HG03097 (cell line): ENCODE measurements around the gene SLK.

ENCODE experiments used
- ATAC-seq: cut with Tn5 transposase; IDR thresholded peaks from one replicate; pipeline ENCODE4 v1.9.1; 2021; ENCODE audit not compliant: unreplicated experiment, low FRiP score

The SLK gene

DNA sequence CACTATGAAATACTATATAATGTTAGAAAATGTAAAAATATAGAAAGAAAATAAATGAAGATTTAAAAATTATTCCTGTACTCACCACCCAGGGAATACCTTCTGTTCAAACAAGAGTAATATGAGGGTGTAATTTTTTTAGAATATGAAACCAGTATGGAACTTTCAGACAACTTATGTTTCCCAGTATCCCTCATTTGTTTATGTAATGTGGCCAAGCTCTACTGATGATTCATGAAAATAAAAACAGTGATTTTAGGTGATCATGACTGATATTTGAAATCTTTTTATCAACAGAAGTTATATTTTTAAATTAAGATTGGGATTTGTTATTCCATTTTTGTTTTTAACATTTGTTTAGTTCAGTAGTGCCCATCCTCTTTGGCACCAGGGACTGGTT is 18.8 kb downstream of the SLK start:
- ATAC-seq: no peak

- no peak for ATAC-seq
Observed at GRCh38 chr10:103986360-103986759, 19.4 kb downstream of the SLK start.

- ATAC-seq: no peak
Observed at GRCh38 chr10:103990121-103990520, 23.2 kb downstream of the SLK start.

- ATAC-seq: no peak
Observed at GRCh38 chr10:103990531-103990930, 23.6 kb downstream of the SLK start.

DNA sequence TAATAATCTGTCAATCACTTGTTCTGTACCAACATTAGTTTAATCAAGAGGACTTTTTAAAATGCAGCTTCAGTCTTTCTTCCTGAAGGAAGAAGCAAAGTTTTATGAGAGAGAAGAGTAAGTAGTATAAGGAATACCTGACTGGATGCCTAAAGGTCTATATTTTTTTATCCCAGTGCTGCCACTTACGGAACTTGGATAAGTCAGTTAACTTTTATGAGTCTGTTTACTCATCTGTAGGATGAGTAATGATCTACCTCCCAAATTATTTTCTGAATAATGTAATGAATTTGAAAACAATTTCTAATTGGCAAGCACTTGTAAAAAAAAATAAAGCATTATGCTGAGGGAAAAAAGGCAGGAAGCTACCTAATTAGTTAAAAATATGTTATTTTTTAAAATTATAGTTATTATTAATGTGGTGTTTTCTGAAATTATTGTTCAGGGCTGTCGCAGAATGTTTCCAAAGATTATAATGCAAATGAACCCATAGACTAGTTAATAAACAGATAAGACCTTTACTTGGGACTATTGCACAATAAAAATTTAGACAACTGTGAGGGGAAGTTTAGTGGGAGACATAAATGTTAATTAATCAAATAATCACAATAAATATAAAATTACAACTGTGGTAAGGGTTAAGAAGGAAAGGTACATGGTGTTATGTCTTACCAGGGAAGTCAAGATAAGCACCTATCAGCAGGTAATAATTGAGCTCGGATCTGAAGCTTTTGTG is 24.6 kb downstream of the SLK start:
- no peak for ATAC-seq

DNA sequence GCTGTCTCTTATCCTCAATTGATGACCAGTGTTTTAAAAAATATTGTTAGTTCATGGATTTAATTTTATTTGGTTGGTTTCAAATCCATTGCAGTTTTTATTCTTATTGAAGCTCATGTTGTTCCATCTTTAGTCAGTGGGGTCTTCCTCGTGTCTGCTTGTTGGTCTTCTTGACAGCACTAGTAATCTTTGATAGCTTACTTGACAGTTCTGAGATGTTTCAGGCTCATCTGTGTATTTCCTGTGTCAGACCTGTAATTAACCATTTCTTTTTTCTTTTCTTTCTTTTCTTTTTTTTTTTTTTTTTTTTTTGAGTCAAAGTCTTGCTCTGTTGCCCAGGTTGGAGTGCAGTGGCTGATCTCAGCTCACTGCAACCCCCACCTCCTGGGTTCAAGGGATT is 28.2 kb downstream of the SLK start:
- no peak for ATAC-seq

DNA sequence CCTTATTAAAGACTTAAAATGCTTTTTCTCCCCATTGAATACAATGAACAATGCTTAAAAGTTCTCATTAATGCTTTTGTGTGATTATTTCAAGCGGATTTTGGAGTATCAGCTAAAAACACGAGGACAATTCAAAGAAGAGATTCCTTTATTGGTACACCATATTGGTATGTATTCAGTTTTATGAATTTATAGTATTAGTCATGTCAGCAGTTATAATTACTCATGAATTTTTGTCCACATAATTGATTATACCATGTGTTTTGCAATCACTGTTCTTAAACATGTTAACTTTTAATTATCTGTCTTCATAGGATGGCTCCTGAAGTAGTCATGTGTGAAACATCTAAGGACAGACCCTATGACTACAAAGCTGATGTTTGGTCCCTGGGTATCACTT is 31.9 kb downstream of the SLK start:
- ATAC-seq: no peak

DNA sequence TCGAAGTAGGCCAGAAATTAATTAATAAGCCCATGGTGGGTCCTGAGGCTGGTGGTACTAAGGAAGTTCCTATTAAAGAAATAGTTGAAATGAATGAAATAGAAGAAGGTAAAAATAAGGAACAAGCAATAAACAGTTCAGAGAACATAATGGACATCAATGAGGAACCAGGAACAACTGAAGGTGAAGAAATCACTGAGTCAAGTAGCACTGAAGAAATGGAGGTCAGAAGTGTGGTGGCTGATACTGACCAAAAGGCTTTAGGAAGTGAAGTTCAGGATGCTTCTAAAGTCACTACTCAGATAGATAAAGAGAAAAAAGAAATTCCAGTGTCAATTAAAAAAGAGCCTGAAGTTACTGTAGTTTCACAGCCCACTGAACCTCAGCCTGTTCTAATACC is 36.0 kb downstream of the SLK start:
- ATAC-seq: no peak

GRCh38 chr10:104005172-104005863 is 38.4 kb downstream of the SLK start:
- ATAC-seq: no peak

GRCh38 chr10:104011904-104012303 is 45.0 kb downstream of the SLK start:
- no peak for ATAC-seq

DNA sequence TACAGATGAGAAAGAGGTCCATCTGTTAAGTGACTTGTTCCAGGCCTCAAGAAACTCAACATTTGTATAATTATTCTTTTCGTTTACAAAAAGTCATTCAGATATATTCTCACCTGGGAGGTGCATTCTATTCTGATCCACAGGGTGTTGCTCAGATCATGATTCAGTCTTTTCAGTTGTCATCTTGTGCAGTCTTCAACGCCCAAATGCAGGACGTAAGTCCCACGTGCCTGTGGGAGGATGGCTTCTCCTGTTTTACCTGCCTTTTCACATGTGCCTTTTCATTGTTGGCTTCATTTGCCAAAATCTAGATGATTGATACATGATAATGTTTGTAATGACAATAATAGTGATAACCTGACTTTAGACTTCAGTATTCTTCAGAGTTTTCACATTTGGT is 46.5 kb downstream of the SLK start:
- no peak for ATAC-seq

DNA sequence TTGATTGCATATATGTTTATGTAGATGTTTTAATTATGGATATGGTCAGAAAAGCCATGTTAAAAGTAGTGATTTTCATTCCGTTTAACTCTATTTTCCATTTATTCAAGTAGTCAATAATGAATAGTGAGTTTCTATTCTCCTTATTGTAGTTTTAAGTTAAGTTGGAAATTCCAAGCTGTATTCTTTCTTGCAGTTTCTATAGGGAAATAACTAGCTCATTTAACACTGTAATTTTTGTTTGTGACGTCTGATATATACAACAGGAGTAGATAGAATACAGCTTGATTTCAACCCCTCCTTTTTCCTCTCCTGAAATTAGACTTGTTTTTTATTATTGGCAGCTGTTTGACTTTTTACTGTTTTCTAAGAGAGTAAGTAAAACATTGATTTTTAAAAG is 47.2 kb downstream of the SLK start:
- ATAC-seq: no peak

DNA sequence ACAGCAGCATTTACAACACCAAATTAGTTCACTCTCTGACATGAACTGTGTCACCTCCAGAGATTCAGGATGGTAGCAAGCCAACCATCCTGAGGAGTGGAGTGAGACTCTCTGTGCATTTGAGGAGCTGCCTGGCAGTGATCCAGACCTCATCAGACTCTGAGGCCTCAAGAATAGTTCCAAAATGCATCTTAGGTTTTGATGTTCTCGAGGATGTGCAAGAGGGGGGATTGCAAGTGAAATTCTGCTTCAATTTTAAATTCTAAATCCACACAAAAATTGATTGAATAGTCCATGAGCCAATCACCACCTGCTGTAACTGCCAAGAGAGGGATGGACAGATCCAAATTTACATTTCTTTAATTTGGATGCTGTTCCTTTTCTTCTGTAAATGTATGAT is 49.7 kb downstream of the SLK start:
- ATAC-seq: no peak

GRCh38 chr10:104018471-104018870 is 51.5 kb downstream of the SLK start:
- ATAC-seq: no peak

DNA sequence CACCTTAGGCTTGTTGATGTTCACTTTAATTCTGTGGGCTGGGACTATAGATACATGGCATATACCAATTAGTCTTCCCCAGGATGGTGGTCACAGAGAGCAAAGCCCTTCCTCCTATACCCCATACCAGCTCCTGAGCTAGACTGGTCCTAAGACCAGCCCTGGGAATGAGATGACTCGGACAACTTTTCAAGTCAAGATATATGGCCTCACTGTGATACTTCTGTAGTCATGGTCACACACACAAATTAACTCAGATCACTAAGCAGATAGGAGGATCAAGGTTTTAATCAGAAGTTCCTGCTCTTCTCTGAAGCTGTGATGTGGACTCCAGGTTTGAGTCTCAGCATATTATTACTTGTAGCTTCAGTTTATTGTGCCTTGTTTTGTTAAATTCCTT is 53.1 kb downstream of the SLK start:
- ATAC-seq: no peak

GRCh38 chr10:104021246-104021645 is 54.3 kb downstream of the SLK start:
- ATAC-seq: no peak

DNA sequence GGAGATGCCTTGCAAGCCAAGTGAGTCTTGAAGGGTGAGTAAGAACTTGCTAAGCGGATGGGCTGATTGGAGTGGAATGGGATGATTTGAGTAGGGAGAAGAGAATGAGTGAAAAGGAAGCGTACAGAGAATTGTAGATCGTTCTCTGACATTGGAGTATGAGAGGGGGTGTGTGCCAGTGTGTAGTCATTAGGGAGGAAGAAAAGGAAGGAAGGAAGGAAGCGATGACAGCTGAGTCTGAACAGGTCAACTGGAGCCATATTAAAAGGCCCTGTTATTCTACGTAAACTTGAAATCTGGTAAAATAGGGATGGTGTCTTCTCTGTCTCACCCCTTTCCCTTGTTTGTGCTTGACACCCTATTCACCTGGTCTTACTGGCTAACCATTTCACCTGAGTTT is 55.1 kb downstream of the SLK start:
- ATAC-seq: no peak

DNA sequence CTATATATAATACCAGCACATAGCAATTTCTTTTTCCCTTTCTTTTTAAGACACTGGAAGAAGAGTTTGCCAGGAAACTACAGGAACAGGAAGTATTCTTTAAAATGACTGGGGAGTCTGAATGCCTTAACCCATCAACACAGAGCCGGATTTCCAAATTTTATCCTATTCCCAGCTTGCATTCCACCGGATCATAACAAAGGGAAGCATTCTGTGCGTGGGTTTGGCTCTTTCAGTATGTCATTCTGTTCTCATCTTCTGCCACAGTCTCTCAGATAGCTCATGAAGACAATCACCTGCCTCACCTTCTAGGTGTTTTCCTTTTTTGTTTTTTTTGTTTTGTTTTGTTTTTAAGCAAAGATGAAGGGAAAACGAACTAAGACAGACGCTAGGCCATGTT is 58.6 kb downstream of the SLK start:
- ATAC-seq: no peak

- ATAC-seq: no peak
Observed at GRCh38 chr10:104026762-104027161, 59.8 kb downstream of the SLK start.

- no peak for ATAC-seq
Observed at GRCh38 chr10:104028146-104028545, 61.2 kb downstream of the SLK start.

DNA sequence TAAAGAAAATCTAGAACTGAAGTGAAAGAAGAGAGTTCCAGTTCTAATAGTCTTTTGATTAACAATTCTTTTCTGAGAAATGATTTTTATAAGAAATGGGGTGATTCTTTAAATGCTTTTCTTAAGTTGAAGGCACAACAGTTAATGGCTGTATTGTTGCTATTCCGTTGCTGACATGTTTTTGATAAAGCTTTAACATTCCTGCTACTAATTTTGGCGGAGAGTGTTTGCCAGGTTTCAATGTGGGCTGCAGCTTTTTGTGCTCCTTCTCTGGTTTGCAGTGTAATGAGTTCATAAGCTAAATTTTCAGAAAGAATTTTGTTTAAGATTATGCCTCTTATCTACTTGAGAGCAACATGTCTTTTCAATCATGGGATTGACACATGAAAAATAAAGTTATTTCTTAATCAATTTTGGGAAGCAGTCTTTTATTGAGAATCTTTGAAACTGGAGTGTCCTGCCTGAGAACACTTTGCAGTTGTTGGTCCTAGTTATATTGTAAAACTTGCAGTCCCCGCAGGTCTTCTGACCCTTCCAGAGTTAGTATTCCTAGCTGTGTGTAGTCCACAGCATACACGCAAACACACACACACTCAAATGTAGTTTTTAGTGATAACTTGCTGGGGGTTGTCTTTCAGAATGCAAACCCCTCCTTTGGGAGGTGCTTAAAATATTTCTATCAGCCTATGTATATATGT is 62.0 kb downstream of the SLK start:
- no peak for ATAC-seq

DNA sequence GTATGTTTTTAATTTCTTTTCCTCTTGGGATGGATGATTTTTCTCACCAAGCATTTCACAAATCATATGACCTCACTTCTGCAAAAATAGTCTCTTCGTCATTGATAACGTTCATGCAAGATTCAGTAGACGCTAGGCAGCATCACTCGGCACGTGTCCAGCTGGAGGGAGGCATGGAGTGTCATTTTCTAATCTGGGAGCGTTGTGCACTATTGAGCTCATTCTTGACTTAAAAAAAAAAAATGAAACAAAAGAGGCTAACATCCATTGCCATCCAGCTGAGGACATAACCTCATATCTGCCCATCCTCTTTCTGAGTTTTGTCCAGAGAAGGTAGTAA is 62.6 kb downstream of the SLK start:
- no peak for ATAC-seq
